ENCODE data around the gene HBS1L.

The HBS1L gene

GRCh38 chr6:134999107-134999506 is 55.5 kb downstream of the HBS1L start:
- no peak for DNase-seq (ENCODE audit: low spot score)

- no peak for DNase-seq (ENCODE audit: low spot score)
Observed at GRCh38 chr6:134997133-134997995, 57.3 kb downstream of the HBS1L start.

DNA sequence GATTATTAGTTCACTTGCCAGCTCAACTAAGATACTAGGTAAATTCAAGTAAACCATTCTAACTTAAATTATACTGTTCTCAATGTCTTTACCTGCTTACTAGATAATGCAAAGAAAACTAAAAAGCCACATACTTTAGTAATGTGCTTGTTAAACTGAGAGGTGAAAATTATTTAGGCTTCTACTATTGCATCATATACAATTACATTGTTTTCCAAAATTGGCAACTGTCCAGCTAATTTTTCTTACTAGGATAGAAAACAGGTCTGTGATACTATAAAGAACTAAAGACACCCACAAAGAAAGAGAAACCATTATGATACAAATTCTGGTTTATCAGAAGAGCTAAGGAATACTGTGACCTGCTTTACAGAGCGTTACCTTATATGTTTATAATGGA is 59.1 kb downstream of the HBS1L start:
- no peak for DNase-seq (ENCODE audit: low spot score)

DNA sequence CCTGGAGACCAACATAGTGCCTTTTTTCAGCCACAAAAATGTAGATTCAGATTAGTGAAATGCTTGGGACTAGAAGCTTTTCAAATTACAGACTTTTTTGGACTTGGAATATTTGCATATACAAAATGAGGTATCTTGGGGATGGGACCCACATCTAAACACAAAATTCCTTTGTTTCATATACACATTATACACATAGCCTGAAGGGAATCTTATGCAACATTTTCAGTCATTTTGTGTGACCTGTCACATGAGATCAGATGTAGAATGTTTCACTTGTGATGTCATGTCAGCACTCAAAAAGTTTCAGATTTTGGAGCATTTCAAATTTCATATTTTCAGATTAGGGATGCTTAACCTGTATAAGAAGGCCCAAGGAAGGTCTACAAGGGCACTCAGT is 60.2 kb downstream of the HBS1L start:
- DNase-seq (ENCODE audit: low spot score) = no peak

- no peak for DNase-seq (ENCODE audit: low spot score)
Observed at GRCh38 chr6:134992155-134992554, 62.5 kb downstream of the HBS1L start.

- DNase-seq (ENCODE audit: low spot score) = no peak
Observed at GRCh38 chr6:134990262-134990661, 64.4 kb downstream of the HBS1L start.

GRCh38 chr6:134984821-134985220 is 69.8 kb downstream of the HBS1L start:
- no peak for DNase-seq (ENCODE audit: low spot score)

GRCh38 chr6:134983823-134984222 is 70.8 kb downstream of the HBS1L start:
- DNase-seq (ENCODE audit: low spot score) = no peak

- DNase-seq (ENCODE audit: low spot score) = no peak
Observed at GRCh38 chr6:134982161-134982560, 72.5 kb downstream of the HBS1L start.

- no peak for DNase-seq (ENCODE audit: low spot score)
Observed at GRCh38 chr6:134980846-134981245, 73.8 kb downstream of the HBS1L start.

- DNase-seq (ENCODE audit: low spot score) = no peak
Observed at GRCh38 chr6:134979142-134979541, 75.5 kb downstream of the HBS1L start.

- DNase-seq (ENCODE audit: low spot score) = no peak
Observed at GRCh38 chr6:134974370-134974769, 80.3 kb downstream of the HBS1L start.

GRCh38 chr6:134967711-134968110 is 86.9 kb downstream of the HBS1L start:
- DNase-seq (ENCODE audit: low spot score) = no peak

- DNase-seq (ENCODE audit: low spot score) = no peak
Observed at GRCh38 chr6:134964451-134965203, 90.0 kb downstream of the HBS1L start.

GRCh38 chr6:134962421-134962820 is 92.2 kb downstream of the HBS1L start:
- DNase-seq (ENCODE audit: low spot score) = no peak

- DNase-seq (ENCODE audit: low spot score) = no peak
Observed at GRCh38 chr6:134961366-134961765, 93.3 kb downstream of the HBS1L start.

DNA sequence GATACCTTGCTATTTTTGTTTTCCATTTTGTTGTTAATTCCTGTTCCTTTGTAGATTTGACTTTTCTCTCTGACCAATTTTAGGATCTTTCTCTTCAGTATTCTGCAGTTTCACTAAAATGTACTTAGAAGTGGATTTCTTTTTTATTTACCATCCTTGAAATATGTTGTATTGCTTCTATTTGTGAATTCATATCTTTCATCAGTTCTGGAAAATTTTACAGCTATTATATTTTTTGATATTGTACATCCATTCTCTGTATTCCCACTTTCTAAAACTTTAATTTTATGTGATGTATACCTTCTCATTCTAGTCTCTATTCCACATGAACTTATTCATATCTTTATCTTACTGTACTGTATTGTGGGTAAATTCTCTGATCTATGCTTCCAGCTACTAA is 95.0 kb downstream of the HBS1L start:
- DNase-seq (ENCODE audit: low spot score) = no peak

GRCh38 chr6:134956676-134957075 is 97.9 kb downstream of the HBS1L start:
- DNase-seq (ENCODE audit: low spot score) = no peak

DNA sequence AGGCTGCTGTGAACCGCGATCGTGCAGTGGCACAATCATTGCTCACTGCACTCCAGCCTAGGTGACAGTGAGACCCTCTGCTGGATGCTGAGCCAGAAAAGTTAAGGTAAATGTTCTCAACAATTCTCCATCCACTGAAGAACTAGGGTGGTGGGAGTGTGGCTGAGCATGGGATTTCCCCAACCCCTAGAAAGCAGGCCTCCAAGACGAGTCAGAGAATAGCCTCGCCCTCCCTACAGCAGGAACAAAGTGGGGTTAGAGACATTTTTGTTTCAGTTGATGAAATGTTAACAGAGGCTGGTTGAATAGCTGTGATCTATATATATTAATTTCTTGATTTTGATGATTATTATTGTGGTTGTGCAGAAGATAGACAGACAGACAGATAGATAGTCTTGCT is 98.6 kb downstream of the HBS1L start:
- no peak for DNase-seq (ENCODE audit: low spot score)

GRCh38 chr6:134954272-134955000 is 100.2 kb downstream of the HBS1L start:
- DNase-seq (ENCODE audit: low spot score) = no peak

GRCh38 chr6:134951494-134952263 is 102.9 kb downstream of the HBS1L start:
- DNase-seq (ENCODE audit: low spot score) = no peak

GRCh38 chr6:134950482-134950881 is 104.1 kb downstream of the HBS1L start:
- DNase-seq (ENCODE audit: low spot score) = no peak

Data from left forelimb (tissue), 1 donor.